ENCODE results near the gene PLD1.

Gene PLD1

GRCh38 chr3:171731691-171732090 lies 78.6 kb downstream of the PLD1 start:
- Histone ChIP-seq H3K4me1 (peaks cover 0 to 53% (median 4%) of the 10 kb centered on the region in 4 donors), H3K36me3 (peaks cover 6 to 24% (median 19%) of the 10 kb centered on the region in 3 donors), H3K27ac (peak overlapping the region; percentile 42 to 55), H3K4me3 (no peak overlapping the region), H3K27me3 (no peaks in the 10 kb centered on the region), H3K9me3 (no peaks in the 10 kb centered on the region)
- intact Hi-C loops (cut with DNase I; ENCODE audit: low total_unique reads) = no loop called here
- no peak for TF ChIP-seq CTCF (IDR thresholded peaks at IDR 0.05)
- DNase-seq = no peak

GRCh38 chr3:171729452-171730334 lies 80.6 kb downstream of the PLD1 start:
- Histone ChIP-seq H3K27me3 (no peaks in the 10 kb centered on the region), H3K4me3 (no peak overlapping the region), H3K9me3 (no peaks in the 10 kb centered on the region), H3K4me1 (peaks cover 0 to 58% (median 4%) of the 10 kb centered on the region in 4 donors), H3K36me3 (peaks cover 10 to 22% (median 14%) of the 10 kb centered on the region in 3 donors), H3K27ac (no peak overlapping the region)
- no peak for TF ChIP-seq CTCF (IDR thresholded peaks at IDR 0.05)
- intact Hi-C loops (cut with DNase I; ENCODE audit: low total_unique reads) = no loop called here
- DNase-seq = no peak

GRCh38 chr3:171727288-171727687 lies 83.0 kb downstream of the PLD1 start:
- Histone ChIP-seq H3K27ac (peak overlapping the region in 1 of 2 donors; percentile 24), H3K4me1 (peaks cover 0 to 51% (median 4%) of the 10 kb centered on the region in 4 donors), H3K9me3 (no peaks in the 10 kb centered on the region), H3K36me3 (peaks cover 28 to 30% (median 28%) of the 10 kb centered on the region in 3 donors), H3K4me3 (no peak overlapping the region), H3K27me3 (no peaks in the 10 kb centered on the region)
- TF ChIP-seq CTCF (IDR thresholded peaks at IDR 0.05) = no peak
- intact Hi-C loops (cut with DNase I; ENCODE audit: low total_unique reads) = no loop called here
- DNase-seq = no peak

- no peak overlapping the region for H3K4me3 ChIP-seq
- peaks cover 12 to 29% (median 13%) of the 10 kb centered on the region in 3 donors for H3K36me3 ChIP-seq
- H3K9me3 ChIP-seq = no peaks in the 10 kb centered on the region
- H3K27ac ChIP-seq = no peak overlapping the region
- DNase-seq = no peak
- no peaks in the 10 kb centered on the region for H3K4me1 ChIP-seq
- TF ChIP-seq CTCF (IDR thresholded peaks at IDR 0.05) = no peak
- no peaks in the 10 kb centered on the region for H3K27me3 ChIP-seq
- intact Hi-C loops (cut with DNase I; ENCODE audit: low total_unique reads) = no loop called here
These were observed 91.6 kb downstream of the PLD1 start for GRCh38 chr3:171718493-171719185.

GRCh38 chr3:171715155-171715554 lies 95.1 kb downstream of the PLD1 start:
- Histone ChIP-seq H3K4me1 (peaks cover 0 to 17% (median 7%) of the 10 kb centered on the region in 4 donors), H3K27me3 (no peaks in the 10 kb centered on the region), H3K27ac (no peak overlapping the region), H3K36me3 (peaks cover 0 to 27% (median 18%) of the 10 kb centered on the region in 3 donors), H3K4me3 (no peak overlapping the region), H3K9me3 (no peaks in the 10 kb centered on the region)
- no peak for TF ChIP-seq CTCF (IDR thresholded peaks at IDR 0.05)
- DNase-seq = no peak
- intact Hi-C loops (cut with DNase I; ENCODE audit: low total_unique reads) = no loop called here

All from tibial artery (tissue), 4 donors.